ENCODE data around the gene SAMHD1.
A peak's percentile ranks its signal among the peaks of the same experiment; 100 is the strongest.

The SAMHD1 gene

GRCh38 chr20:36895036-36895435 lies 56.5 kb downstream of the SAMHD1 start:
- no peak overlapping the region for H3K27ac ChIP-seq
- TF ChIP-seq CTCF (IDR thresholded peaks at IDR 0.05) (no peak), ZFX (IDR thresholded peaks at IDR 0.05; ENCODE audit: borderline replicate concordance) (no peak)

GRCh38 chr20:36893801-36894200 lies 57.7 kb downstream of the SAMHD1 start:
- TF ChIP-seq ZFX (IDR thresholded peaks at IDR 0.05; ENCODE audit: borderline replicate concordance) (no peak), CTCF (IDR thresholded peaks at IDR 0.05) (no peak)

GRCh38 chr20:36891211-36891610 lies 60.3 kb downstream of the SAMHD1 start:
- TF ChIP-seq CTCF (IDR thresholded peaks at IDR 0.05): no peak
- no peak for TF ChIP-seq ZFX (IDR thresholded peaks at IDR 0.05; ENCODE audit: borderline replicate concordance)

More at GRCh38 chr20:36893801-36894200, 57.7 kb downstream of the SAMHD1 start:
- H3K27ac ChIP-seq: no peak overlapping the region

GRCh38 chr20:36890586-36890985 lies 60.9 kb downstream of the SAMHD1 start:
- H3K27ac ChIP-seq: no peak overlapping the region
- TF ChIP-seq ZFX (IDR thresholded peaks at IDR 0.05; ENCODE audit: borderline replicate concordance): no peak
- TF ChIP-seq CTCF (IDR thresholded peaks at IDR 0.05): no peak

More at GRCh38 chr20:36891211-36891610, 60.3 kb downstream of the SAMHD1 start:
- H3K27ac ChIP-seq: no peak overlapping the region

- no peak overlapping the region for H3K27ac ChIP-seq
Measured at GRCh38 chr20:36888880-36889516, 62.5 kb downstream of the SAMHD1 start.

GRCh38 chr20:36887752-36888090 lies 63.8 kb downstream of the SAMHD1 start:
- TF ChIP-seq ZFX (IDR thresholded peaks at IDR 0.05; ENCODE audit: borderline replicate concordance) (no peak), CTCF (IDR thresholded peaks at IDR 0.05) (no peak)
- H3K27ac ChIP-seq: no peak overlapping the region

More at GRCh38 chr20:36888880-36889516, 62.5 kb downstream of the SAMHD1 start:
- no peak for TF ChIP-seq ZFX (IDR thresholded peaks at IDR 0.05; ENCODE audit: borderline replicate concordance)
- no peak for TF ChIP-seq CTCF (IDR thresholded peaks at IDR 0.05)

GRCh38 chr20:36886859-36887751 lies 64.4 kb downstream of the SAMHD1 start:
- TF ChIP-seq ZFX (IDR thresholded peaks at IDR 0.05; ENCODE audit: borderline replicate concordance) (no peak), CTCF (IDR thresholded peaks at IDR 0.05) (peak; percentile 94)
- 0 out of 2 replicates have a peak overlapping the region, but pooled peaks have one; percentile 12 for H3K27ac ChIP-seq
